GM23338 (cell line): Measurements from ENCODE around the gene RBPMS2.

Experiments used
- CREB1 ChIP-seq: fragments of 250-450 bp; sonication (Bioruptor Pico); IDR thresholded peaks from 2 replicates; pipeline ENCODE4 v1.5.0; 2020; ENCODE audit warnings: low read depth, mild to moderate bottlenecking, moderate library complexity
- CTCF ChIP-seq, 2 experiments: fragments of 200-600 bp in 1 of 2; sonication (generic) in 1 of 2; conservative IDR thresholded peaks; 2 replicates each; pipeline versions ENCODE4 v1.5.1 to v1.6.1; 2016 to 2017; ENCODE audit warnings: antibody characterized with exemption in 2 of 2, low read depth in 2 of 2, mild to moderate bottlenecking in 2 of 2, moderate library complexity in 1 of 2
- ETS1 ChIP-seq: IDR thresholded peaks from 2 replicates; pipeline ENCODE4 v1.6.1; 2016; ENCODE audit warnings: antibody characterized with exemption
- EZH2 ChIP-seq: fragments of 200-600 bp; sonication (generic); IDR thresholded peaks from one replicate; pipeline ENCODE4 v1.8.0; 2017; ENCODE audit warnings: antibody characterized with exemption, mild to moderate bottlenecking, low read depth; ENCODE audit not compliant: unreplicated experiment
- EZH2phosphoT487 ChIP-seq: fragments of 200-600 bp; sonication (generic); IDR thresholded peaks from one replicate; pipeline ENCODE4 v1.8.1; 2018; ENCODE audit warnings: antibody characterized with exemption; ENCODE audit not compliant: unreplicated experiment
- JUNB ChIP-seq: IDR thresholded peaks from one replicate; pipeline ENCODE4 v1.6.1; 2016; ENCODE audit warnings: antibody characterized with exemption; ENCODE audit not compliant: unreplicated experiment
- POLR2AphosphoS5 ChIP-seq: IDR thresholded peaks from 2 replicates; pipeline ENCODE4 v1.6.1; 2016; ENCODE audit warnings: antibody characterized with exemption, low read depth
- REST ChIP-seq: IDR thresholded peaks from one replicate; pipeline ENCODE4 v1.6.1; 2018; ENCODE audit warnings: antibody characterized with exemption; ENCODE audit not compliant: unreplicated experiment
- STAT1 ChIP-seq: IDR thresholded peaks from one replicate; pipeline ENCODE4 v1.6.1; 2016; ENCODE audit warnings: antibody characterized with exemption; ENCODE audit not compliant: unreplicated experiment
- ZNF114 ChIP-seq: fragments of 250-450 bp; sonication (Bioruptor Pico); IDR thresholded peaks from 2 replicates; pipeline ENCODE4 v1.5.0; 2020; ENCODE audit warnings: mild to moderate bottlenecking, moderate library complexity

GRCh38 chr15:64712353-64712752 is 63.0 kb downstream of the RBPMS2 start:
- TF ChIP-seq CTCF (conservative IDR thresholded peaks at IDR 0.05; ENCODE audit: low read depth in 2 of 2) (no peak), REST (no peak), POLR2AphosphoS5 (no peak), EZH2 (no peak), CREB1 (CRISPR knock-in tag) (no peak), EZH2phosphoT487 (no peak), JUNB (no peak), STAT1 (no peak), ETS1 (no peak), ZNF114 (CRISPR knock-in tag) (no peak)
